Upper lobe of left lung (tissue), 6 donors: ENCODE data around the gene PIGW. TPM values are rescaled to one million over a fixed set of nuclear protein-coding genes. Genes with fewer than 3 reads are reported as not detected.
"Not testable (repeated sequence)": the region's sequence is repeated elsewhere in the genome, so short reads cannot be mapped to it uniquely, and the experiment has no call there.

Experiments used
- ATAC-seq, 2 donors: fragments of 200-7000 bp; cut with Tn5 transposase; one replicate each; pipeline ENCODE4 v1.9.1; 2022; ENCODE audit warnings: mild to moderate bottlenecking in 2 of 2, moderate library complexity in 2 of 2; ENCODE audit not compliant: low FRiP score in 2 of 2
- DNase-seq, 2 donors: peaks; one replicate each; pipeline ENCODE4 v3.0.0-alpha.2; 2019 to 2020
- H3K27ac ChIP-seq, 4 donors: fragments of 200-600 bp; sonication (generic); one replicate each; pipeline ENCODE4 v1.5.1; 2016 to 2019
- H3K27me3 ChIP-seq, 4 donors: fragments of 200-600 bp; sonication (generic); one replicate each; pipeline ENCODE4 v1.5.1; 2017 to 2019
- H3K36me3 ChIP-seq, 4 donors: fragments of 200-600 bp; sonication (generic); one replicate each; pipeline ENCODE4 v1.5.1; 2016 to 2019
- H3K4me1 ChIP-seq, 4 donors: fragments of 200-600 bp; sonication (generic); one replicate each; pipeline ENCODE4 v1.5.1; 2018 to 2019
- H3K4me3 ChIP-seq, 4 donors: fragments of 200-600 bp; sonication (generic); one replicate each; pipeline ENCODE4 v1.5.1; 2017 to 2019; ENCODE audit warnings: mild to moderate bottlenecking in 2 of 4, moderate library complexity in 1 of 4
- H3K9me3 ChIP-seq, 4 donors: fragments of 200-600 bp; sonication (generic); one replicate each; pipeline ENCODE4 v1.5.1; 2018 to 2019
- CTCF ChIP-seq, 6 experiments: fragments of 450-650 bp in 4 of 6; fragments of 200-600 bp in 2 of 6; sonication (generic) in 2 of 6; IDR thresholded peaks; one replicate each; pipeline ENCODE4 v1.5.1; 2016 to 2019; ENCODE audit warnings: antibody characterized with exemption in 6 of 6
- EP300 ChIP-seq, 4 donors: sonication (generic); formaldehyde crosslinking; IDR thresholded peaks; one replicate each; pipeline ENCODE4 v1.5.1; 2017; ENCODE audit warnings: antibody characterized with exemption in 4 of 4, control low read depth in 2 of 4
- POLR2A ChIP-seq, 4 donors: fragments of 450-650 bp; IDR thresholded peaks; one replicate each; pipeline ENCODE4 v1.5.1; 2016 to 2017; ENCODE audit warnings: antibody characterized with exemption in 4 of 4, mild to moderate bottlenecking in 2 of 4
- POLR2AphosphoS5 ChIP-seq, 2 donors: sonication (generic); formaldehyde crosslinking; IDR thresholded peaks; one replicate each; pipeline ENCODE4 v1.5.1; 2017; ENCODE audit warnings: antibody characterized with exemption in 2 of 2
- WGBS, 2 donors: methylation state at CpG; one replicate each; pipeline ENCODE4 v1.1.5; 2017 to 2018; 5-methylcytosine and 5-hydroxymethylcytosine counted together
- total RNA-seq, 6 donors: library from RNA; depleted of rRNA in 4 of 6; stranded (reverse); fragments of >200 nt in 4 of 6; gene quantifications; one replicate each; pipeline versions ENCODE4 v1.1.0 to v1.2.1, GENCODE V29; 2016 to 2021
- donor health status: DM: no; HTN: no; CAD: no; lungs with moderate emphysema.
- donor health status: DM: no; HTN: yes; CAD: no; lungs with severe emphysema.

Gene PIGW
- total RNA-seq, 6 donors from 2014 or later, result 0.67 to 11.9 (median 9.3) TPM; not detected in 1

DNA sequence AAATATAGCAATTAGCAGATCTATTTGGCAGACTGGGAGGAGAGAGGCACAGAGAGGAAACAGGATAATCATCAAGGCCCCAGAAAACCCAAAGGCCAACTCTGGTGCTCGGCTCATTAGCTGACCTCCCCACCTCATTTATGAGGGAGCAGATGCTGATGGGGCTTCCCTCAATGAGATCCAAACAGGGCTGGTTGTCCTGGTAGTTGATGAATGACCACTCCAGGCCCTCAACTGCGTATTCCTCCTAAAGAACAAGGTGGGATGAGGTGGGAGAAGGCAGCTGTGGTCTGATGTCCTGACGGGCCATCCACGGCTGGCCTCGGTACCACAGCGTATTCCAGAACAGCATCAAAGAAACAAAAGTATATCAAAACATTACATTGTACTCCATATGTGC is 27.5 kb upstream of the PIGW start:
- no peak for TF ChIP-seq POLR2A (IDR thresholded peaks at IDR 0.05)
- no peak for TF ChIP-seq EP300 (IDR thresholded peaks at IDR 0.05)
- no peak for TF ChIP-seq CTCF (IDR thresholded peaks at IDR 0.05)
- no peak for TF ChIP-seq POLR2AphosphoS5 (IDR thresholded peaks at IDR 0.05)
- Histone ChIP-seq H3K9me3 (no peaks in the 10 kb centered on the region), H3K4me3 (no peak overlapping the region), H3K27ac (no peak overlapping the region), H3K36me3 (peaks cover 0 to 73% (median 40%) of the 10 kb centered on the region in 4 donors), H3K4me1 (no peaks in the 10 kb centered on the region), H3K27me3 (no peaks in the 10 kb centered on the region)
- 96 to 99% methylated on average over 5 to 6 of the region's 6 CpGs for WGBS, 2 donors
- ATAC-seq, result no peak
- no peak for DNase-seq

DNA sequence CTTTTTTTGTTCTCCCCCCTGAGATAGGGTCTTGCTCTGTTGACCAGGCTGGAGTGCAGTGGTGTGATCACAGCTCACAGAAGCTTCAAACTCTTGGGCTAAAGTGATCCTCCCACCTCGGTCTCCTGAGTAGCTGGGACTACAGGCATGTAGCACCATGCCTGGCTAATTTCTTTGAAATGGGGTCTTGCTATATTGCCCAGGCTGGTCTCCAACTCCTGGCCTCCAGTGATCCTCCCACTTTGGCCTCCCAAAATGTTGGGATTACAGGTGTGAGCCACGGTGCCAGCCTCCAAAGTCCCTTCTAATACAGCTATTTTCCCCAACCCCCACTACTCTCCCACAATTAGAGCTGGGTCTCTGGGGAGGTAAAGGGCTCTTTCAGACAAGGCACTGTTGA is 26.3 kb upstream of the PIGW start:
- not testable (repeated sequence) for H3K27ac ChIP-seq, H3K4me3 ChIP-seq, ATAC-seq, H3K9me3 ChIP-seq, H3K27me3 ChIP-seq, H3K4me1 ChIP-seq, DNase-seq
- 92 to 96% methylated on average over 2 of the region's 2 CpGs for WGBS, 2 donors
- H3K36me3 ChIP-seq, result peaks cover 0 to 79% (median 36%) of the 10 kb centered on the region in 4 donors

- H3K9me3 ChIP-seq, result no peaks in the 10 kb centered on the region
- H3K27me3 ChIP-seq, result no peaks in the 10 kb centered on the region
- no peak overlapping the region for H3K27ac ChIP-seq
- no peak overlapping the region for H3K4me3 ChIP-seq
- 95 to 97% methylated on average over 6 to 9 of the region's 9 CpGs for WGBS, 2 donors
- TF ChIP-seq POLR2AphosphoS5 (IDR thresholded peaks at IDR 0.05) (no peak), EP300 (IDR thresholded peaks at IDR 0.05) (no peak), POLR2A (IDR thresholded peaks at IDR 0.05) (no peak), CTCF (IDR thresholded peaks at IDR 0.05) (no peak)
- DNase-seq (no peak), ATAC-seq (no peak)
- H3K4me1 ChIP-seq, result no peaks in the 10 kb centered on the region
- H3K36me3 ChIP-seq, result peaks cover 0 to 75% (median 29%) of the 10 kb centered on the region in 4 donors
Observed at GRCh38 chr17:36509272-36509985, 25.4 kb upstream of the PIGW start.

- TF ChIP-seq CTCF (IDR thresholded peaks at IDR 0.05) (no peak), EP300 (IDR thresholded peaks at IDR 0.05) (no peak), POLR2A (IDR thresholded peaks at IDR 0.05) (no peak), POLR2AphosphoS5 (IDR thresholded peaks at IDR 0.05) (no peak)
- DNase-seq (no peak), ATAC-seq (no peak)
- no peaks in the 10 kb centered on the region for H3K4me1 ChIP-seq
- no peaks in the 10 kb centered on the region for H3K27me3 ChIP-seq
- no peak overlapping the region for H3K27ac ChIP-seq
- no peak overlapping the region for H3K4me3 ChIP-seq
- no peaks in the 10 kb centered on the region for H3K9me3 ChIP-seq
- WGBS, 2 donors, result 89 to 97% methylated on average over 10 to 14 of the region's 14 CpGs
- H3K36me3 ChIP-seq, result peaks cover 0 to 74% (median 27%) of the 10 kb centered on the region in 4 donors
Observed at GRCh38 chr17:36510636-36511035, 24.2 kb upstream of the PIGW start.

GRCh38 chr17:36511216-36511615 is 23.6 kb upstream of the PIGW start:
- Histone ChIP-seq H3K9me3 (no peaks in the 10 kb centered on the region), H3K36me3 (peaks cover 0 to 71% (median 28%) of the 10 kb centered on the region in 4 donors), H3K4me1 (no peaks in the 10 kb centered on the region), H3K4me3 (no peak overlapping the region), H3K27ac (no peak overlapping the region), H3K27me3 (no peaks in the 10 kb centered on the region)
- WGBS, 2 donors, result 91 to 93% methylated on average over 6 of the region's 6 CpGs
- ATAC-seq (no peak), DNase-seq (no peak)
- TF ChIP-seq POLR2AphosphoS5 (IDR thresholded peaks at IDR 0.05), result no peak
- no peak for TF ChIP-seq EP300 (IDR thresholded peaks at IDR 0.05)
- TF ChIP-seq POLR2A (IDR thresholded peaks at IDR 0.05), result no peak
- TF ChIP-seq CTCF (IDR thresholded peaks at IDR 0.05), result no peak
